NCI-H446 (cell line): ENCODE data around the gene MLLT1.

Experiments used
- DNase-seq, 2 experiments: peaks; one replicate each; lab custom pipeline; 2025; lab: John Stamatoyannopoulos, UW

The MLLT1 gene

DNA sequence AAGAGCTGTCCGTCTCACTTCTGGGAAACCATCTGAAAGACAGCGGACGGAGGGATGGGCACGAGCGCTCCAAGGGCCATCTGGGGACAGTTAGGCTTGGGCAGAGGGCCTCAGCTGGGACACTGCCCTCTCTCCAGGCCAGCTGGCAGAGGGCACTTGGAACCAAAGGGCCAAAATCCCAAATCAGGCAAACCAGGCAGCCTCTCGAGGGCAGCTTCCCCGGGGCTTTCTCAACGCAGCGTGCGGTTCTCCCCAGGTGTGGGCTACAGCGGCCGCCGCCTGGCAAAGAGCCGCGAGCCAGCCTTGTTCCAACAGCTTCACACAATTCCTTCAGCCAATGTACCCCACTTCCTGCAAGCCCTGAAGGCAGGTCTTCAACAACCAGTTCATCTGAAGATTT is 5.0 kb downstream of the MLLT1 start:
- no peak for DNase-seq

DNA sequence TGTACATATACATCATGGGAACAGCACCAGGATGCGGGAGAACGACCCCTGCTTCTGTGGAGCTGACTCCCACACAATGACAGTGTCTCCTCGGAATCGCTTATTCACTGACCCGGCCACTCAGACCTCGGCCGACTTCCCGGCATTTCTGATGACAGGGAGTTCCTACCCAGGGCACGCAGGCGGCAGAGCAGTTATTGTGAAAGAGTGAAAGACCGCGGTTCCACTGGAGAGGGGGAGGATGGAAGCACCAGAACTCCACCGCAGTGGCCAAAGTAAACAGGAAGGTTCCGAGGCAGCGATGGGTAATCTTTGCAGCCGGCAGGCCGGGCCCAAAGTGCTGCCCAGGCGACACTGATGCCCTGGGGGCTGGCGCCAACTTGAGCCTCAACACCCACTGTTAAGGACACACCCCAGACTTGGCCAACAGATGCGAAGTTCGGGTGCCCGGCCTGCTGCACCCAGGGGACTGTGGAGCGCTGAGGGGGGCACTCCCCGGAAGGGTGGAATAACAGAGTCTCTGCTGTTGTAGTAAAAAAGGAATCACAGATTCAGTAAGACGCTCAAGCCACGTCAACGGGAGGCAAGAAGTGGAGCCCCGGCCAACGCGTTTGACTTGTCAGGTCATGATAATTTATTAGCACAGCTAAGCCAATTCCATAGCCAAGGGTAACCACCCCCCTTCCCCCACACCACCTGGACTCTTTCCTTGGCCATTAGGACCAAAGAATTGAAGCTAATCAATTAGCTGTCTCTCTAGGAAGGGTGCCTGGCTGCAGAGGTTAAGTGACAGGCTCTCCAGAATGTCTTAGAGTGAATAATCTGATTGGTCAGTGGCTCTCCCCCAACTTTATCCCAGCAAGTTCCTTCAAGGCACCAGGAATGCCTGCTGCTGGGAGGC is 5.8 kb downstream of the MLLT1 start:
- DNase-seq: peak; percentile 48 to 80

DNA sequence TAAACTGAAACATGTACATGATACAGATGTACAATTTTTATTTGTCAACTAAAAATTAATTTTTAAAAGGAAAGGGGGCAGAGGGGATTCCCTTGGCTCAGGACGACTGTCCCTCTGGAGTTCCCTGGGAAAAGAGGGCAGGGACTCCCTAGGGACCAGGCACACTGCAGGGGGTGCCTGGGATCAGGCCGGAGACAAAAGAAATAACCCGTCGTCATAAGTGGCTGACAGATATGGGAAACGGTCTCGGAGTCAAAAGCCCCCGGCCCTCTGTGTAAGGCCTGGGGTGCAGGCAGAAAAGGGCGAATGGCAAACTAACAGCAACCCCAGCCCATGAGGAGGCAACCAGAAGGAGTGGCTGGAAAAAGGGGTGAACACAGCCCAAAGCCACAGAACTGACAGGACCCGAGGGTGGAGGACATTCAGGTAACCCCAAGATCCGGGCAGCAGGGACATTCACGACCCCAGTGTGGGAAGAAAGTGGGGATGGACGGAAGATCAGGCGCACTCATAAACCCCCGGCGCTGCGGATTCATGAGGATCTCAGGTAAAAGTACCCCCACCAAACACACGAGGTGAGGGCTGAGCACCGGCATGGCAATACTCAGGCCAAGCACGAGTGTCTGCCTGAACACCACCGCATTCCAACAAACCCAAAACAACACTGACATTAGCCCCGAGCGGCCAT is 6.7 kb downstream of the MLLT1 start:
- no peak for DNase-seq

DNA sequence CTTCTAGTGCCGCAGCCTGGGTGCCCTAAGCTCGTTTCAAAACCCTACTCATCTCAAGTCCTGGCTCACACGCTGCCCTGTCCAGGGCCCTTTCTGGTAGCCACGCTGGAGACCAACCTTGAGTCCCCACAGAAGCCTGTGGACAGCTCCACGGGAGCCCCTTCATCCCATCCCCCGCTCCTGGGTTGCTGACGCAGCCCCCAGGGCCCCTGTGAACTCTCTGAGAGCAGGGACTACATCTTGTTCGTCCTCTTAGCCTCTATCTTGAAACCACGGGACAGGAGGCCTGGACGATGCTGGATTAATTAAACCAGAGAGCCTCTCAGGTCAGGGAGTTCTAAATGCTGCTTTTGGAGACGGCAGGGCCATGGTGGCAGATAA is 7.4 kb downstream of the MLLT1 start:
- no peak for DNase-seq

DNA sequence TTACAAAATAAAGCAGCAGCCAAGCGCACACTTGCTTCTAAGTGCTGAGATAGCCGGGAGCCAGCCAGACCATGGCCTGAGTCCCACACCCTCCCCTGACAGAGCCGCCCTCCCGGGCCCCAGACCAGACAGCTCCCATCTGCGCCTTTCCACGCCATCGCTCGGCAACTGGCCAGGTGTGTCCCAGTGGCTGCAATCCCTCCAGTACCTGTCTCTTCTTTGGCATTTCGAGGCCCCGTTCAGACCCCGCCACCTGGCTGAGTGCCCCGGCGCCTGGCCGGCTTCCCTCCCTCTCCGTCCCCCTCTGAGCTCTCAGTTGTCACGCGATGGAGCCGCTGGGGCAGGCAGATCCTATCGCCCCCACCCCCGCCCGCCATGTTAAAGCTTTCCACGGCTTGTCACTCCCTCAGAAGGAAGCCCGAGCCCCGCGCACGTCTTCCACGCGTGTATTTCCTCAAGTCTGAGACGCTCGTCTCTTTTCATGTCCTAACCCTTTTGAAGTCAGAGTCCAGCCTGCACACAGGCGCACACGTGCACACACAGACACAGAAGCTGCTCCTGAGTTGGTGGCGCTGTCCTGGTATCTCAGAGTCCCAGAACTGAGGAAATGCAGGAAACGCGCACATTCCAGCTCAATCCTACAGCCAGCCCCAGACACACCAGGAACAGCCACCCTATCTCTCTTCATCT is 7.9 kb downstream of the MLLT1 start:
- DNase-seq: peak; percentile 32 to 73

DNA sequence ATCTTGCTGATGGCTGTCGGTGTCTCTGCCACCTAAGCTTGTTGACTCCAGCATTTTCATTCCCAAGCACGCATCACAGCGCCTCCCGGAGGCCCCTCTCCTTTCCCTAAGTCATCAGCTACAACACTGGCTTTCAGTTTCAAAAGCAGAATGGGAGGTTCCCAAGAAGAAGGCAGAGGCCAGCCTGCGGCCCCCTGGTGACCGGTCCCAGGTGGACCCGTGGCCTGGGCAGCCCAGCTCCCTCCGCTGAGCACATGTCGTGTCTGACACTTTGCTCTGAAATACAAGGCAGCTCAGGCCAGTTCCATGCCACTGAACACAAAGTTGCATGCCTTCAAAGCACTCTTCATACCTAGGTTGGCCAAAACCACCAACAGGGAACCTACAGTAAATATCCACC is 8.5 kb downstream of the MLLT1 start:
- no peak for DNase-seq

DNA sequence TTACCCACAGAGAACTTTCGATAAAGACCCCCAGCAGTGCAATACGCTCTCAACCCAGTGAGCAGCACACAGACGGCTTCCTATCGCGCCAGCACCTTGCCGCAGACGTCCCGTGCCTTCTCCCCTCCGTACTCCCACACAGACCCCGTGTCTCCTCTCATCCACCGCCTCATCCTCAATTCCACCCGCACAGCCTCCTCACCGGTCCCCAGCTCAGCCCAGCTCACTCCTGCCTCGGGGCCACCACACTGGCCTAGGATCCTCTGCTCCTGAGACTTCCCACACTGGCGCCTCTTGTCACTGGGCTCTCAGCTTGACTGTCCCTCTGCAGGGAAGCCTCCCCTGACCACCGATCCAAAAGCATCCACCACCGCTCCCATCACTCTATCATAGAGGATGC is 9.0 kb downstream of the MLLT1 start:
- DNase-seq: no peak

DNA sequence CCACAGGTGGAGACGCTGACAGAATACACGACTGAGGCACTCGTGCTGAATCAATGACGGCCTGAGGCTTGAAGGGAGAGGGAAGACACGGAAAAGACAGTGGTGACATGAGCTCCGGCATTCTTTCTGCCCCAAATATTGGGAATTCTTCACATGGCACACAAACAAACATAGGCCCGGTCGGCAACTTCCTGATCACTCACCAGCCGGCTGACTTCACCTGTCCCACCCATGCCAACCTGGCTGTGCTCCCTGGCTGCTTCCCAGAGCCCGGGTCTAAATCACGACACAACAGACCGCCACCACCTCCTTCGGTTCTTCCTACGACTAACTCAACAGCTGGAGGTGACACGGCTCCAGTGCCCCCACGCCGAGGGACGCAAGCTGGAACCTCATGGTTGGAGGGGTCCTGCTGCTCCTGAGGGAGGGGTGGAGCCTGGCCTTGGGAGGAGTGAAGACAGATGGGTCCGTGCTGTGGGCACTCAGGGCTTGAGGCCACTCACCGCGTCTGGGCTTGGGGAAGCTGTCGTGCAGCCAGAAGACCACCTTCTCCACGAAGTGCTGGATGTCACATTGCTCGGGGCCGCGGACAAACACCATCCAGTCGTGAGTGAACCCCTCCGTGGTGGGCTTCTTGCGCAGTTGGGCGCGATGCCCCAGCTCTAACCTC is 9.6 kb downstream of the MLLT1 start:
- no peak for DNase-seq

DNA sequence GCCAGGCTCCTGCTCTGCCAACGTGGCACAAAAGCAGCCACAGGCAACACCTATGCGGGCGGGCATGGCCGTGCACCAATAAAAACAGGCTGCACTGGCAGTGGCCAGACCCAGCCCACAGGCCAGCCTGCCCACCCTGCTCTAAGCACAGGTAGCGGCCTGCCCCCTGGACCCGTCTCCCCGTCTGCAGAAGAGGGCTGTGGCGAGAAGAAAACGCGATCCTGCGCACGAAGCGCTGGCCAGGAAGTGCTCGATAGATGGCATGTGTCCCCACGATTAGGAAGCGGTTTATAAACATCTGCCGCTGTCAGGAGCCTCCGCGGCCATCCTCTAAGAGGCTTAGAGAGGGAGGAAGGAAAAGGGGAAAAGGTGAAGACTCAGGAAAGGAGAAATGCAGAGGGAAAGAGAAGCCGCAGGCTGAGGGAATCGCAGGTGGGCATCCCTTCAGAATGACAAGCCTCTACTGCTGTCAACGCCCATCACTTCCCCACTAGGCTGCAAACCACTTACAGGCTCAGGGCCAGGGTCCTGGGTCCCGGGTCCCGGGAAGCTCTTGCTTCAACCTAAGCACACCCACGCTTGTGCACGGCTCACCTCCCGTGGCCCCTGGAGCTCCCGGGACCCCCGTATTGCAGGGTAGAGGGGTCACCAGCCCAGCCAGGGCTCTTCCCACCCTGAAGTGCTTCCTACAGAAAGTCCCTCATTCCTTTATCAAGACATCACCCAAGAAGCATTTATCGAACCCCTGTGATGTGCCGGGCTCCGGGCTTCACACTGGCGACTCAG is 10.5 kb downstream of the MLLT1 start:
- DNase-seq: no peak

DNA sequence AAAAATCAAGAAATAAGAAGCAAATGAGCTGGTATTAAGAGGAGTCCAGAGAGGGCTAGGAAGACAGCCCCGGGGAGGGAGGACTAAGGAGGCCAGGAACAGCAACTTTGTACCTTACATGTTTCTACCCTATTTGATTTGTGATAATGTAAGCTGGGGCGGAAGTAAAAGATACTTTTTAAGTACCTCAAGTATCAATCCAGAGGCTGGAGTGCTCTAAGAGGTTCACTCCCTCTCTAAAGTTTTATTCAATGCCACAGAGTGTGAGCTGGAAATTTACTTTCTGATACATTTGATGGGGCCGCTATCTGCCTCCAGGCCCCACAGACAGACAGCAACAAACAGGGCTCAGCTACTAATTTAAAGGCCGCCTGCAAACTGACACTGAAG is 11.4 kb downstream of the MLLT1 start:
- DNase-seq: no peak

DNA sequence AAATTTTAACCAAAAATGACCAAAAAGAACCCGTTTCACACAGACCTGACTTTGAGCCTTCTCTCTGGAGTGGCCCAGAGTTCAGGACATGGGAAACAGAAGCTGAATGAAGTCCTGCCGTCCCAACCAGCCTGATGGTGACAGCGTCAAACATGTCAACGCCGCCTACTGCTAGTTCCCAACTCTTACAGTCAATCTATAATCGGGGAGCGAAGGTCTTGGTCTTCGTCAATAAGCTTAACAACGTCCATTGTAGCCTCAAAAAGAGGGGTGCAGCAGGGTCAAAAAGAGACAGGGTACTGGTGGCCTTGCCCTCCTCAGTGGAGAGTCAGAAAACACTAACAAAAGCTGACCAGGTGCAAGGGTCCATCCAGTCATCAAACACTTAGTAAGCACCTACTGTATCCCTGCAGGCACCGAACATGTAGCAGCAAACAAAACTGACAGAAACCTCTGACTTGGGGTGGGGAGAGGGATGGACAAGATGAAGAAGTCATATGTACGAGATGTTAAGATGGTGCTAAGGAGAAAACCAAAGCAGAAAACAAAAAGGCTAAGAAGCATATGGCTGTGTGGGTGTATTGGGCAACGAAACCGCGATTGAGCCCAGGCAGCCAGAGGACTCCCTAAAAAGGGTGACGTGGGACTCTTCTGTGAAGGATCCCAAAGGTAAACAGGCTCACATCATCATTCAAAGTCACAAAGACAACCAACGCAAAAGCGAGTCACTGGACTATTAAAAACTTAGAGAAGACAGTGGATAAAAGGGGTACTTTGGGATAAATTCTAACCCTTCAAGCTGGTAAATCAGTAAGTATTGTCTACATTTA is 12.0 kb downstream of the MLLT1 start:
- no peak for DNase-seq

DNA sequence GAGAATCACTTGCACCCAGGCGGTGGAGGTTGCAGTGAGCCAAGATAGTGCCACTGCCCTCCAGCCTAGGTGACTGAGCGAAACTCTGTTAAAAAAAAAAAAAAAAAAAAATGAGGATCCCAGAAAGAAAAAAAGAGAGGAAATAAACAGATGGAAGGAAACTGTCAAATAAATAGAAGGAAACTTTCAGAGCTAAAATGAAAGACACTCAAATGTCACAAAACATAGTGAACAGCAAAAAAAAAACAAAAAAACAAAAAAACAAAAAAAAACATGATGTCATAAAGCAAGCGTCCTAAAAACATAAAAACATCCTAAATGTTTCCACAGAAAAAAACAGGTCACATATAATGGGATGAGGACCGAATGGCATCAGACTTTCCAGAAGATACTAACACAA is 15.0 kb downstream of the MLLT1 start:
- no peak for DNase-seq

DNA sequence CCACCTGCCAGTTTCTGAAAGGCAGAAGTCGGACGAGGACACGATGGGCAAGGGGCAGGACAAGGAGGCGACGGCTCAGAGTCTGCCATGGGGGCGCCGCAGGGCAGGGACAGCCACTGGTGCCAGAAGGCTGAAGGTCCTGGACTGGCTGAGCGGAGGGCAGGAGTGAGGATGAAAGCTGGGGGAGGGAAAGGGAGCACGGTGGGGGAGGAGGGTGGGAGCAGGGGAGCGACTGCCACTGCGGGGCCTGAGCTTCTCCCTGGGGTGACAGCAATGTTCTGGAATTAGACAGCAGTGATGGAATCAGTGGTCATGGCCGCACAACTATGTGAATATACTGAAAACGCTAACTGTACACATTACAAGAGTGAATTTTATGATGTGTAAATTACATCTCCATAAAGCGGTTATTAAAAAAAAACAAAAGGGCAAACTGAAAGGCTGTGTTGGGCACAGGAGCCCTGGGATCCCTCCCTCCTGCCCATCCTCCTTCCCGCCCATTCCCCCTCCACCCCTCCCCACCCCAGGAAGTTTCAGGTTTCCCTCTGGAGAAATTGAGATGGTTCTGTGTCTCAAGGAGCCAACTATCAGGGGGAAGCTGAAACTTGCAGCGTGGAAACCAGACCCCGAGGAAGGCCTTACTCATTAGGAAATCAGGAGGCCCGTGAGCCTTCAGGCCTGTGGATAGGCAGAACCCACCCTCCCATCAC is 15.9 kb downstream of the MLLT1 start:
- no peak for DNase-seq

DNA sequence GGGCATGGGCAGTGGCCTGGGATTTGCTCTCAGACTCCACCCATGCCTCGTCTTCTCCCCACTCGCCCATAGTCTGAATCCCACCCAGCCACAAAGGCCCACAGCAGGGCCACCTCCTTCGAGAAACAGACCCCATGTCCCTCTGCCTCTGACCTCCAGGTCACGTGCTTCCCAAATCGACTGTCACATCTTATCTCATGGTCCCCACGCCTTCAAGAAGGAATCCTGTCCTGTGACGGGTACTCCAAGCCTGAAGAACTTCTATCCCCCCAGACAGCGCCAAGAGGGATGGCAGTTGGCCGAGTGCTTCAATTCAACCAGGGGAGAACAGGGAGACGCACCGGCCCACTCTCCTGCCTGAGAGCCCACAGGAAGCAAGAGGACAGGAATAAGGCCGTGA is 16.5 kb downstream of the MLLT1 start:
- no peak for DNase-seq

DNA sequence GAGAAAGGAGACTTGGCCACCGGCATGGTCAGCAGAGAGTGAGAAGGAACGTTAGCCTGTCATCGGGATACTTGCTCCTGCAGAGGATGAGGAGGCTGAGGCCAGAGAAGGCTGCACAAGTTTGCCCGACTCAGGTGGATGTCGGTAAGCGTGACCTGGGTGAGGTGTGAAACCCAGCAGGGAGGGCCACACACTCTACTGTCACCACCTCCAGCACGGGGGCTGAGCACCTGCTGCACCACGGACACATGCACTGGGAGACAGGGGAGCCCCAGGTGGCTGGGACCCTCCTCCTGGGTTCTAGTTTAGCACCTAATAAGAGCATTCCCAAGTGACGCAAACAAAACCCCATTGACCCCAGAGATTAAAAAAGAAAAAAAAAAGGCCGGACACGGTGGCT is 17.3 kb downstream of the MLLT1 start:
- no peak for DNase-seq

DNA sequence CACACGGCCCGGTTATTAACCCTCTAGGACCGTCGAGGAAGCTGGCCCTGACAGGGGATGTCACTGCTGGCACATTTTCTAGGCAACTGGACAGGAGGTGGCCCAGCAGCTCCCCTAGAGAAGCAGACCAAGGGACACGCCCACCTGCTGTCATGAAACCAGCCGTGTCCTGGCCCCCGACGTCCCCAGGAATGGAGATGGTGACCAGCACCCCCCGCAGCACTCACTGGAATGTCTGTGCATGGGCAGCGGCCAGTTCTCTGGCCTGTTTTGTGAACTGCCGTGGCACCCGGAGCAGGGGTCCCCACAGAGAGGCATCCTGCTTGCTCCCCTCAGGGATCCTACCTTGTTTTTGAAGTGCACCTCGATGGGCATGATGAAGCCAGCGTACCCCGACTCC is 17.9 kb downstream of the MLLT1 start:
- no peak for DNase-seq

DNA sequence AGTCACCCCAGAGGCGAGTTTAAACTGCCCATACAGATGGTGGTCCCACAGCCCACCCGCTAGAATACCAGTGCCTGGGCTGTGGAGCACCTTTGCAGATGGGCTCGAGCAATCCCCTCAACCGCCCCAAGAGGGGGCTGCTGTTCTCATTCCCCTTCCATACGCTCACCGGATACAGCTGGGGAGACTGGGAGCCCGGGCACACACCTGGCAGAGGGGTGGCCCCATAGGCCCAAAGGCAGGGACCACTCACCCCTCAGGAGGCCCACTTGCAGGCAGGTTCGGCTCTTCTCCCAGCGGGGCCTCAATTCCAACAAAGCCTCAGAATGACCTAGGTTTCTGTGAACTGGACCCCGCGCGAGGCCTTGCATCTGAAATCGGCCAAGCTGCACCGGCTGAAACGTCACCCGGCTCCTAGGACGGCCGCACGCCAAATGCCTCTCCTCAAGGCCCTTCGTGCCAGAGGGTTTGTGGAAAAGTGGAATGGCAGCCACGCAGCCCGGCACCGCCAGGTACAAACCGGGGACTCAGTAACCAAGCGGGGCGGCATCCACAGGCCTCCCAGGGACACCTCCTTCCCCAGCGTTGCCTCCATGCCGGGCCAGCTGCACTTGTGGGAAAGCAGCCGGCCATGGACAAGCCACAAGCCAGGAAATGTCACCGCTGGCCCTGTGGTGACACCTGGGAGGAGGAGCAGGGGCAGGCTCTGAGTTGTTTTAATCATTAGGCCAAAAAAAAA is 18.7 kb downstream of the MLLT1 start:
- DNase-seq: no peak

DNA sequence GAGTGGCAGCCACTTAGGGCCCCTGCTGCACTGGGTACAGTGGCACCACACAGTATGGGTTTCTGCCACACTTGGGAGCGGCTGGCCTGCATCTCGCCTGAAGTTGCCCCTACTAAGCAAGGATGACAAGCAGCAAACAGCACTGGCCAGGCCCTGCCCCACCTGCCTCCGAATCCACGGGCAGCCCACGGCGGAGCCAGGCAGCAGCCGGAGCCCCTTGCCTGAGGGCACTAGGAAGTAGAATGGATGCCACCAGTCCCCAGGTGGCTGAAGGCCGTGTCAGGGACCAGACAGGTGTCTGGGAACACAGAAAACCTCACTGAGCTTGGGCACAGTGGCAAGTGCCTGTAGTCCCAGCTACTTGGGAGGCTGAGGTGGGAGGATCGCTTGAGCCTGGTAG is 19.4 kb downstream of the MLLT1 start:
- no peak for DNase-seq

DNA sequence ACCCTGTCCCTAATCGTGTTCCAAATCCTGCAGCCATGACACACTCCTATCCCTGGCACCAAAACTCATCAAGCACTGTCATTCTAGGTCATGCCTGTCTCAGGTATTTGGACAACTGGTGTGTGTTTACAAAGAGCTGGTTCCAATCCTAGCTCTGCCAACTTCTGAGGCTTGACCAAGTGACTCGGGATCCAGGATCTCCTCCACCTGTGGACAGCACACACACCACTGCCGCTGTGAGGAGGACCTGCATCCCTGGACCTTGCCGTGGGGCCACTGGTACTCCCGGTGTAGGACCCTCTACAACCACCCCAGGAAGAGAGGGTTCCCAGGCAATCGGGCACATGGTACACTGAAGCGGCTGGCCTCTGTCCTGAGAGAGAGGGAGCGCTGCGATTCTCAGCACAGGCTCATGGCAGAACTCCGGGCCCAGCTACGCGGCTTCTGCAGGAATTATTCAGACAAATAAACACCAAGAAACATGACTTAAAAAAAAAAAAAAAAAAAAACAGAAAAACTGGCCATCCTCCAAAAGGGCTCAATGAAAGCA is 20.4 kb downstream of the MLLT1 start:
- no peak for DNase-seq
